Activated CD8-positive, alpha-beta T cell treated with anti-CD3 and anti-CD28 coated beads, Interleukin-2, amount 10 ng/mL, durations not matched to agents 7 days and 5 days (primary cell): Measurements from ENCODE around the gene COA1. TPM values are rescaled to one million over a fixed set of nuclear protein-coding genes. Genes with fewer than 3 reads are reported as not detected.
"Not testable (repeated sequence)": the region's sequence is repeated elsewhere in the genome, so short reads cannot be mapped to it uniquely, and the experiment has no call there.

Experiments
- ATAC-seq: fragments of 150-1000 bp; cut with Tn5 transposase; one replicate; pipeline ENCODE4 v1.10.0; 2021; ENCODE audit warnings: moderate library complexity
- CTCF ChIA-PET: fragments of 350-600 bp; sonication (Branson Sonifier 250); formaldehyde crosslinking; loops from one replicate; lab custom pipeline; 2021; ENCODE audit warnings: antibody characterized with exemption; lab: Charles Lee
- POLR2A ChIA-PET: fragments of 350-600 bp; sonication (Branson Sonifier 250); formaldehyde crosslinking; loops from one replicate; lab custom pipeline; 2021; ENCODE audit warnings: antibody characterized with exemption; lab: Charles Lee
- DNase-seq: peaks from one replicate; pipeline ENCODE4 v3.0.0-alpha.2; 2020
- H3K27ac Mint-ChIP-seq: one replicate; pipeline ENCODE4 v1.8.0; 2021; ENCODE audit warnings: mild to moderate bottlenecking, mixed read lengths
- H3K27me3 Mint-ChIP-seq: one replicate; pipeline ENCODE4 v1.8.0; 2021; ENCODE audit warnings: low read depth, mixed read lengths
- H3K36me3 Mint-ChIP-seq: one replicate; pipeline ENCODE4 v1.8.0; 2021; ENCODE audit warnings: low read depth, mixed read lengths
- H3K4me1 Mint-ChIP-seq: one replicate; pipeline ENCODE4 v1.8.0; 2021; ENCODE audit warnings: low read depth, mixed read lengths
- H3K4me3 Mint-ChIP-seq: one replicate; pipeline ENCODE4 v1.8.0; 2021; ENCODE audit warnings: mild to moderate bottlenecking, mixed read lengths
- H3K9me3 Mint-ChIP-seq: one replicate; pipeline ENCODE4 v1.8.0; 2022; ENCODE audit warnings: mixed read lengths; ENCODE audit not compliant: insufficient read depth
- total RNA-seq, 2 experiments: library from RNA; stranded (reverse); gene quantifications; one replicate each; pipeline ENCODE4 v1.2.3, GENCODE V29; 2021

Gene COA1
- total RNA-seq, 2 experiments from 2014 or later, result 52.0 to 52.7 TPM

- H3K4me1 Mint-ChIP-seq, result peaks cover 55% of the 10 kb centered on the region
- POLR2A ChIA-PET, result interaction anchor here (0.8 to 2.3 kb wide), 3 partner anchors 28 to 30 kb away, joined by 5 to 7 read pairs (median 6); partner anchors contain the start of gene STK17A
- peak overlapping the region; percentile 74 for H3K27ac Mint-ChIP-seq
- CTCF ChIA-PET, result interaction anchor here (1.4 to 12.8 kb wide), 3 partner anchors 28 to 225 kb away, joined by 3 to 160 read pairs (median 3); partner anchors contain the start of gene STK17A
- ATAC-seq (peak; percentile 65), DNase-seq (no peak)
- peaks cover 70% of the 10 kb centered on the region for H3K36me3 Mint-ChIP-seq
- no peaks in the 10 kb centered on the region for H3K27me3 Mint-ChIP-seq
- no peaks in the 10 kb centered on the region for H3K9me3 Mint-ChIP-seq
- no peak overlapping the region for H3K4me3 Mint-ChIP-seq
These were observed 116.4 kb downstream of the COA1 start for GRCh38 chr7:43612599-43613589.

- Mint-ChIP-seq H3K27ac (peak overlapping the region; percentile 23), H3K4me3 (no peak overlapping the region), H3K4me1 (peaks cover 55% of the 10 kb centered on the region), H3K9me3 (no peaks in the 10 kb centered on the region), H3K36me3 (peaks cover 72% of the 10 kb centered on the region), H3K27me3 (no peaks in the 10 kb centered on the region)
- no peak for ATAC-seq
- POLR2A ChIA-PET, result interaction anchor here (2.3 kb wide), 1 partner anchor 29 kb away, joined by 7 read pairs; the partner anchor contains the start of gene STK17A
- CTCF ChIA-PET, result interaction anchor here (1.4 to 12.8 kb wide), 3 partner anchors 27 to 226 kb away, joined by 3 to 160 read pairs (median 3); partner anchors contain the start of gene STK17A
- no peak for DNase-seq
These were observed 117.2 kb downstream of the COA1 start for GRCh38 chr7:43612128-43612527.

GRCh38 chr7:43609097-43609496 lies 120.2 kb downstream of the COA1 start:
- CTCF ChIA-PET, result interaction anchor here (1.0 kb wide), 1 partner anchor 91 kb away, joined by 5 read pairs; no protein-coding TSS in a partner anchor
- peaks cover 70% of the 10 kb centered on the region for H3K36me3 Mint-ChIP-seq
- peaks cover 61% of the 10 kb centered on the region for H3K4me1 Mint-ChIP-seq
- no peak for DNase-seq
- H3K9me3 Mint-ChIP-seq, result no peaks in the 10 kb centered on the region
- ATAC-seq, result no peak
- H3K4me3 Mint-ChIP-seq, result no peak overlapping the region
- peak overlapping the region; percentile 29 for H3K27ac Mint-ChIP-seq
- POLR2A ChIA-PET, result no interaction called here
- H3K27me3 Mint-ChIP-seq, result no peaks in the 10 kb centered on the region

GRCh38 chr7:43604251-43604650 lies 125.1 kb downstream of the COA1 start:
- ATAC-seq (no peak), DNase-seq (no peak)
- Mint-ChIP-seq H3K4me3 (no peak overlapping the region), H3K27me3 (no peaks in the 10 kb centered on the region), H3K27ac (no peak overlapping the region), H3K9me3 (no peaks in the 10 kb centered on the region), H3K36me3 (peaks cover 46% of the 10 kb centered on the region), H3K4me1 (peaks cover 39% of the 10 kb centered on the region)
- ChIA-PET CTCF (interaction anchor here (0.6 to 3.7 kb wide), 5 partner anchors 10 to 95 kb away, joined by 3 to 30 read pairs (median 5); partner anchors contain the start of gene STK17A), POLR2A (interaction anchor here (1.6 kb wide), 1 partner anchor 22 kb away, joined by 6 read pairs; the partner anchor contains the start of gene STK17A)

GRCh38 chr7:43602256-43602655 lies 127.1 kb downstream of the COA1 start:
- Mint-ChIP-seq H3K4me3 (no peak overlapping the region), H3K9me3 (no peaks in the 10 kb centered on the region), H3K36me3 (peaks cover 44% of the 10 kb centered on the region), H3K27ac (no peak overlapping the region), H3K27me3 (no peaks in the 10 kb centered on the region), H3K4me1 (peaks cover 43% of the 10 kb centered on the region)
- DNase-seq (no peak), ATAC-seq (no peak)
- CTCF ChIA-PET, result interaction anchor here (0.8 to 2.5 kb wide), 6 partner anchors 11 to 98 kb away, joined by 3 to 14 read pairs (median 4); partner anchors contain the start of gene STK17A
- POLR2A ChIA-PET, result interaction anchor here (0.8 kb wide), 1 partner anchor 18 kb away, joined by 3 read pairs; no protein-coding TSS in a partner anchor

GRCh38 chr7:43600056-43600455 lies 129.3 kb downstream of the COA1 start:
- no peaks in the 10 kb centered on the region for H3K9me3 Mint-ChIP-seq
- H3K4me3 Mint-ChIP-seq, result no peak overlapping the region
- H3K27me3 Mint-ChIP-seq, result no peaks in the 10 kb centered on the region
- peaks cover 41% of the 10 kb centered on the region for H3K4me1 Mint-ChIP-seq
- ChIA-PET CTCF (interaction anchor here (3.1 kb wide), 1 partner anchor 17 kb away, joined by 11 read pairs; the partner anchor contains the start of gene STK17A), POLR2A (interaction anchor here (0.7 to 1.3 kb wide), 2 partner anchors 17 to 129 kb away, joined by 4 to 5 read pairs; partner anchors contain the start of genes COA1 and STK17A)
- peaks cover 42% of the 10 kb centered on the region for H3K36me3 Mint-ChIP-seq
- H3K27ac Mint-ChIP-seq, result no peak overlapping the region
- DNase-seq (no peak), ATAC-seq (no peak)

GRCh38 chr7:43596426-43596825 lies 132.9 kb downstream of the COA1 start:
- Mint-ChIP-seq H3K4me1 (peaks cover 65% of the 10 kb centered on the region), H3K36me3 (peaks cover 49% of the 10 kb centered on the region)
- DNase-seq, H3K9me3 Mint-ChIP-seq, H3K4me3 Mint-ChIP-seq, H3K27ac Mint-ChIP-seq, H3K27me3 Mint-ChIP-seq, ATAC-seq: not testable (repeated sequence)
- ChIA-PET POLR2A (interaction anchor here (1.0 kb wide), 1 partner anchor 14 kb away, joined by 5 read pairs; the partner anchor contains the start of gene STK17A), CTCF (interaction anchor here (3.1 kb wide), 1 partner anchor 14 kb away, joined by 29 read pairs; the partner anchor contains the start of gene STK17A)

GRCh38 chr7:43594020-43594419 lies 135.3 kb downstream of the COA1 start:
- Mint-ChIP-seq H3K4me3 (peak overlapping the region; percentile 39), H3K36me3 (peaks cover 43% of the 10 kb centered on the region), H3K9me3 (no peaks in the 10 kb centered on the region), H3K27me3 (no peaks in the 10 kb centered on the region), H3K27ac (peak overlapping the region; percentile 81), H3K4me1 (peaks cover 74% of the 10 kb centered on the region)
- ATAC-seq (peak; percentile 32), DNase-seq (no peak)
- POLR2A ChIA-PET, result interaction anchor here (1.4 to 2.3 kb wide), 2 partner anchors 11 to 54 kb away, joined by 3 to 10 read pairs; partner anchors contain the start of gene STK17A
- CTCF ChIA-PET, result interaction anchor here (0.9 to 3.1 kb wide), 4 partner anchors 11 to 106 kb away, joined by 3 to 29 read pairs (median 6); partner anchors contain the start of gene STK17A

- DNase-seq, result no peak
- Mint-ChIP-seq H3K9me3 (no peaks in the 10 kb centered on the region), H3K4me3 (no peak overlapping the region), H3K27me3 (no peaks in the 10 kb centered on the region), H3K4me1 (peaks cover 73% of the 10 kb centered on the region), H3K27ac (peak overlapping the region; percentile 62), H3K36me3 (peaks cover 42% of the 10 kb centered on the region)
- ChIA-PET CTCF (interaction anchor here (3.5 kb wide), 1 partner anchor 10 kb away, joined by 31 read pairs; the partner anchor contains the start of gene STK17A), POLR2A (interaction anchor here (1.2 kb wide), 1 partner anchor 10 kb away, joined by 3 read pairs; the partner anchor contains the start of gene STK17A)
- no peak for ATAC-seq
These were observed 136.3 kb downstream of the COA1 start for GRCh38 chr7:43593010-43593409.

- ATAC-seq (no peak), DNase-seq (no peak)
- H3K4me1 Mint-ChIP-seq, result peaks cover 75% of the 10 kb centered on the region
- CTCF ChIA-PET, result interaction anchor here (3.5 kb wide), 1 partner anchor 10 kb away, joined by 31 read pairs; the partner anchor contains the start of gene STK17A
- POLR2A ChIA-PET, result interaction anchor here (1.2 to 1.5 kb wide), 2 partner anchors 10 to 29 kb away, joined by 3 read pairs; partner anchors contain the start of gene STK17A
- H3K27me3 Mint-ChIP-seq, result no peaks in the 10 kb centered on the region
- peaks cover 43% of the 10 kb centered on the region for H3K36me3 Mint-ChIP-seq
- H3K27ac Mint-ChIP-seq, result no peak overlapping the region
- H3K4me3 Mint-ChIP-seq, result no peak overlapping the region
- H3K9me3 Mint-ChIP-seq, result no peaks in the 10 kb centered on the region
These were observed 137.0 kb downstream of the COA1 start for GRCh38 chr7:43592326-43592725.
